ENCODE data around the gene TFAP2E.

GRCh38 chr1:35530946-35531345, 42.2 kb upstream of the TFAP2E start:
- TF ChIP-seq, protein P1, sequence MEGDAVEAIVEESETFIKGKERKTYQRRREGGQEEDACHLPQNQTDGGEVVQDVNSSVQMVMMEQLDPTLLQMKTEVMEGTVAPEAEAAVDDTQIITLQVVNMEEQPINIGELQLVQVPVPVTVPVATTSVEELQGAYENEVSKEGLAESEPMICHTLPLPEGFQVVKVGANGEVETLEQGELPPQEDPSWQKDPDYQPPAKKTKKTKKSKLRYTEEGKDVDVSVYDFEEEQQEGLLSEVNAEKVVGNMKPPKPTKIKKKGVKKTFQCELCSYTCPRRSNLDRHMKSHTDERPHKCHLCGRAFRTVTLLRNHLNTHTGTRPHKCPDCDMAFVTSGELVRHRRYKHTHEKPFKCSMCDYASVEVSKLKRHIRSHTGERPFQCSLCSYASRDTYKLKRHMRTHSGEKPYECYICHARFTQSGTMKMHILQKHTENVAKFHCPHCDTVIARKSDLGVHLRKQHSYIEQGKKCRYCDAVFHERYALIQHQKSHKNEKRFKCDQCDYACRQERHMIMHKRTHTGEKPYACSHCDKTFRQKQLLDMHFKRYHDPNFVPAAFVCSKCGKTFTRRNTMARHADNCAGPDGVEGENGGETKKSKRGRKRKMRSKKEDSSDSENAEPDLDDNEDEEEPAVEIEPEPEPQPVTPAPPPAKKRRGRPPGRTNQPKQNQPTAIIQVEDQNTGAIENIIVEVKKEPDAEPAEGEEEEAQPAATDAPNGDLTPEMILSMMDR (IDR thresholded peaks at IDR 0.05; ENCODE audit: poor library complexity): no peak
- TF ChIP-seq EZH2 (IDR thresholded peaks at IDR 0.05; ENCODE audit: borderline replicate concordance) (no peak), EZH2phosphoT487 (IDR thresholded peaks at IDR 0.05; ENCODE audit: low read depth, severe bottlenecking, unreplicated experiment) (no peak)
